Fibroblast of lung (primary cell): ENCODE results near the gene MRPL4. TPM values are rescaled to one million over a fixed set of nuclear protein-coding genes. Genes with fewer than 3 reads are reported as not detected.

Source experiments
- DNase-seq, 2 donors: peaks; one replicate each; pipeline versions ENCODE4 v3.0.0 to v3.0.0-alpha.2; 2010; ENCODE audit warnings: low read depth in 2 of 2
- H2AFZ ChIP-seq: 2 replicates; pipeline ENCODE4 v1.5.1; 2012; ENCODE audit warnings: low read length, control low read depth, inconsistent platforms
- H3K27ac ChIP-seq: 2 replicates; pipeline ENCODE4 v1.5.1; 2011; ENCODE audit warnings: low read length, control low read depth; ENCODE audit not compliant: insufficient read depth
- H3K27me3 ChIP-seq: 2 replicates; pipeline ENCODE4 v1.5.1; 2011; ENCODE audit warnings: mild to moderate bottlenecking, low read length; ENCODE audit not compliant: control insufficient read depth, insufficient read depth
- H3K36me3 ChIP-seq: 2 replicates; pipeline ENCODE4 v1.5.1; 2011; ENCODE audit warnings: low read length; ENCODE audit not compliant: control insufficient read depth, insufficient read depth
- H3K4me1 ChIP-seq: 2 replicates; pipeline ENCODE4 v1.5.1; 2011; ENCODE audit warnings: low read length; ENCODE audit not compliant: control insufficient read depth, insufficient read depth; ENCODE audit errors: extremely low read depth
- H3K4me2 ChIP-seq: 2 replicates; pipeline ENCODE4 v1.5.1; 2011; ENCODE audit warnings: low read length, control low read depth; ENCODE audit not compliant: insufficient read depth; ENCODE audit errors: extremely low read depth
- H3K4me3 ChIP-seq, 4 experiments: fragments of 200-600 bp in 1 of 4; sonication (generic) in 1 of 4; replicated peaks in 1 of 4; 2 replicates each; pipeline ENCODE4 v1.5.1; 2011 to 2016; ENCODE audit warnings: low read length in 4 of 4, low read depth in 3 of 4, mild to moderate bottlenecking in 3 of 4, control low read depth in 2 of 4, inconsistent platforms in 1 of 4, mixed read lengths in 1 of 4; ENCODE audit not compliant: insufficient read depth in 1 of 4; ENCODE audit errors: control extremely low read depth in 1 of 4
- H3K79me2 ChIP-seq: 2 replicates; pipeline ENCODE4 v1.5.1; 2012; ENCODE audit warnings: mild to moderate bottlenecking, low read length, inconsistent platforms; ENCODE audit not compliant: control insufficient read depth, insufficient read depth
- H3K9ac ChIP-seq: 2 replicates; pipeline ENCODE4 v1.5.1; 2011; ENCODE audit warnings: mild to moderate bottlenecking, low read length, control low read depth; ENCODE audit not compliant: insufficient read depth
- H3K9me3 ChIP-seq: 2 replicates; pipeline ENCODE4 v1.5.1; 2012; ENCODE audit warnings: low read depth, low read length; ENCODE audit not compliant: control insufficient read depth, insufficient read depth
- H4K20me1 ChIP-seq: 2 replicates; pipeline ENCODE4 v1.5.1; 2011; ENCODE audit warnings: low read length; ENCODE audit not compliant: control insufficient read depth, insufficient read depth; ENCODE audit errors: extremely low read depth
- EZH2 ChIP-seq: IDR thresholded peaks from 2 replicates; pipeline ENCODE4 v1.5.1; 2012; ENCODE audit warnings: low read length, control low read depth, mild to moderate bottlenecking; ENCODE audit errors: missing control alignments
- polyA plus RNA-seq, 2 donors: library from polyadenylated mRNA; depleted of rRNA in 1 of 2; stranded (reverse) in 1 of 2; unstranded in 1 of 2; fragments of >200 nt; gene quantifications; 2 replicates each; pipeline ENCODE4 v1.2.1, GENCODE V29; 2011 to 2012; ENCODE audit warnings: missing spikeins in 1 of 2
- total RNA-seq: library from RNA; depleted of rRNA; stranded (reverse); fragments of >200 nt; gene quantifications from 2 replicates; pipeline ENCODE4 v1.2.1, GENCODE V29; 2014
- TF ChIP-seq, protein P1 (sequence below), 2 donors: IDR thresholded peaks in 1 of 2; conservative IDR thresholded peaks in 1 of 2; 1 replicate in 1 of 2; 2 replicates in 1 of 2; pipeline ENCODE4 v1.5.1; 2011 to 2012; ENCODE audit warnings: low read length in 2 of 2, control low read depth in 1 of 2, inconsistent platforms in 1 of 2, low read depth in 1 of 2, mild to moderate bottlenecking in 1 of 2

Gene MRPL4
- total and polyA plus RNA-seq, 2 donors (not counting 1 experiment from before 2014, with no cell fraction given): 17.2 to 25.7 TPM

DNA sequence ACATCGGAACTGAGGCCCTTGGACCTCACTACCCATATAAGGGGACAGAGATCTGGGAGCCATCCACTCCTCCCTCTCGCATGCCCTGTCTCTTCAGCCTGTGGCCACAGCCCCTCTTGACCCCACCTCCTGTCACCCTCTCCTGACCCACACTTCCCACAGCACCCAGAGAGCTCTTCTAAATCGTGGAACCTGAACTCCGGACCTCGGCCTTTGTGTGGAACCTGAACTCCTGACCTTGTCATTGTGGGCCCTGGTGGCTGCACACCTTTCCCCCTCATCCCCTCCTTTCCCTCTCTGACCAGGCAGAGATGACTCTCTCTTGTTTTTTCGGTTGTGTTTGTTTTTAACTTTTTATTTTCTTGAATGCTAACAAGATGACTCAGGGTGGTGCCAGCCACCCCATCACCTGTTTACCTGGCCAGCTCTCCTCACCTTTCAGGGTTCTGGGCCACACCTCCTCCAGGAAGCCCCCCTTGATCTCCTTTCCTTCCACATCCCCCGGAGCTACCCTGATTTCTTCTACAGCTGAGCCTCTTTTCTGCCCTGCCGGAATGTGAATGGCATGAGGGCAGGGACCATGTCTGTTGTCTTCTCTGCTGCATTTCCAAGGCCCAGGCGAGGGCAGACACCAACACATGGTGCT, 5.1 kb downstream of the MRPL4 start:
- H3K36me3 ChIP-seq: peaks cover 22% of the 10 kb centered on the region
- DNase-seq: no peak

GRCh38 chr19:10258080-10258710, 6.2 kb downstream of the MRPL4 start:
- no peak overlapping the region for H3K9ac ChIP-seq
- no peaks in the 10 kb centered on the region for H3K9me3 ChIP-seq
- no peak overlapping the region for H3K4me2 ChIP-seq
- H3K36me3 ChIP-seq: peaks cover 22% of the 10 kb centered on the region
- no peaks in the 10 kb centered on the region for H3K79me2 ChIP-seq
- TF ChIP-seq, protein P1, sequence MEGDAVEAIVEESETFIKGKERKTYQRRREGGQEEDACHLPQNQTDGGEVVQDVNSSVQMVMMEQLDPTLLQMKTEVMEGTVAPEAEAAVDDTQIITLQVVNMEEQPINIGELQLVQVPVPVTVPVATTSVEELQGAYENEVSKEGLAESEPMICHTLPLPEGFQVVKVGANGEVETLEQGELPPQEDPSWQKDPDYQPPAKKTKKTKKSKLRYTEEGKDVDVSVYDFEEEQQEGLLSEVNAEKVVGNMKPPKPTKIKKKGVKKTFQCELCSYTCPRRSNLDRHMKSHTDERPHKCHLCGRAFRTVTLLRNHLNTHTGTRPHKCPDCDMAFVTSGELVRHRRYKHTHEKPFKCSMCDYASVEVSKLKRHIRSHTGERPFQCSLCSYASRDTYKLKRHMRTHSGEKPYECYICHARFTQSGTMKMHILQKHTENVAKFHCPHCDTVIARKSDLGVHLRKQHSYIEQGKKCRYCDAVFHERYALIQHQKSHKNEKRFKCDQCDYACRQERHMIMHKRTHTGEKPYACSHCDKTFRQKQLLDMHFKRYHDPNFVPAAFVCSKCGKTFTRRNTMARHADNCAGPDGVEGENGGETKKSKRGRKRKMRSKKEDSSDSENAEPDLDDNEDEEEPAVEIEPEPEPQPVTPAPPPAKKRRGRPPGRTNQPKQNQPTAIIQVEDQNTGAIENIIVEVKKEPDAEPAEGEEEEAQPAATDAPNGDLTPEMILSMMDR (conservative IDR thresholded peaks at IDR 0.05 in 1 of 2, IDR thresholded peaks at IDR 0.05 in 1 of 2; ENCODE audit: low read depth in 1 of 2, low read length in 2 of 2): no peak
- TF ChIP-seq EZH2: no peak
- no peak overlapping the region for H3K4me3 ChIP-seq
- H3K27me3 ChIP-seq: no peaks in the 10 kb centered on the region
- no peak overlapping the region for H2AFZ ChIP-seq
- H3K4me1 ChIP-seq: no peaks in the 10 kb centered on the region
- no peak for DNase-seq
- no peak overlapping the region for H3K27ac ChIP-seq
- H4K20me1 ChIP-seq: no peaks in the 10 kb centered on the region

More for the DNA sequence above, 5.1 kb downstream of the MRPL4 start:
- peaks cover 3% of the 10 kb centered on the region for H3K4me1 ChIP-seq
- H4K20me1 ChIP-seq: no peaks in the 10 kb centered on the region
- TF ChIP-seq, protein P1 (conservative IDR thresholded peaks at IDR 0.05 in 1 of 2, IDR thresholded peaks at IDR 0.05 in 1 of 2; ENCODE audit: low read depth in 1 of 2, low read length in 2 of 2): no peak
- no peak for TF ChIP-seq EZH2
- no peak overlapping the region for H3K4me3 ChIP-seq
- H3K4me2 ChIP-seq: no peak overlapping the region
- no peaks in the 10 kb centered on the region for H3K27me3 ChIP-seq
- peaks cover 9% of the 10 kb centered on the region for H3K79me2 ChIP-seq
- H3K9ac ChIP-seq: no peak overlapping the region
- no peaks in the 10 kb centered on the region for H3K9me3 ChIP-seq
- no peak overlapping the region for H3K27ac ChIP-seq
- no peak overlapping the region for H2AFZ ChIP-seq

DNA sequence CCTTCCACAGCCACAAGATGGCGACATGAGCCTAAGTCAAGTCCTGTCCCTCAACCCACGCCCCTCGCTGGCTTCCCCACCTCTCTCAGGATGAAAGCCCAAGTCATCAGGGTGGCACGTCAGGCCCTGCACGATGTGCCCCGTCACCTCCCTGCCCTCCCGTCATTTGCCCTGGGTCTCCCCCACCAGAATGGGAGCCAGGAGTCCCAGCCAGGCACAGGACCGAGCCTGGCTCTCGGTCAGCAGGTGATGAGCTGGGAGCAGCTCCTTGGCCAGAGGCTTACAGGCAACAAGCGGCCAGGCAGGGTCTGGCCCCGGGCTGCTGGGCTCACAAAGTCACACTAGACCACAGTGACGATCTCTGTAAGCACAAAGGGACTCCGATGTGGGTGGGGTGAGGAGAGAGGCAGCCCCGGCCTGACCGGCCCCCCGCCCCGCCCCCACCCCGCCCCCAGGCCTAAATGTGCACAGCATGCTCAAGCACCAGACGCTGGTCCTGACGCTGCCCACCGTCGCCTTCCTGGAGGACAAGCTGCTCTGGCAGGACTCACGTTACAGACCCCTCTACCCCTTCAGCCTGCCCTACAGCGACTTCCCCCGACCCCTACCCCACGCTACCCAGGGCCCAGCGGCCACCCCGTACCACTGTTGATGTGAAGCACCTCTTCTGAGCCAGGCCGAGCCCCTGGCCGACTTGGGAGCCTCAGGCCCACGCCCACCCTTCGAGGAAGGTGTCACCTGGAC, 7.3 kb downstream of the MRPL4 start:
- H3K27ac ChIP-seq: no peak overlapping the region
- H3K27me3 ChIP-seq: no peaks in the 10 kb centered on the region
- TF ChIP-seq EZH2: no peak
- TF ChIP-seq, protein P1 (conservative IDR thresholded peaks at IDR 0.05 in 1 of 2, IDR thresholded peaks at IDR 0.05 in 1 of 2; ENCODE audit: low read depth in 1 of 2, low read length in 2 of 2): peak; percentile 75 to 77
- no peaks in the 10 kb centered on the region for H3K79me2 ChIP-seq
- no peak overlapping the region for H3K9ac ChIP-seq
- peak; percentile 75 to 80 for DNase-seq
- H2AFZ ChIP-seq: no peak overlapping the region
- no peaks in the 10 kb centered on the region for H3K4me1 ChIP-seq
- no peak overlapping the region for H3K4me2 ChIP-seq
- H3K4me3 ChIP-seq: no peak overlapping the region
- peaks cover 21% of the 10 kb centered on the region for H3K36me3 ChIP-seq
- H3K9me3 ChIP-seq: no peaks in the 10 kb centered on the region
- no peaks in the 10 kb centered on the region for H4K20me1 ChIP-seq
